NCI-H2081 (cell line): ENCODE measurements around the gene PURB.
"Not testable (repeated sequence)": the region's sequence is repeated elsewhere in the genome, so short reads cannot be mapped to it uniquely, and the experiment has no call there.

Experiments
- DNase-seq, 2 experiments: peaks; one replicate each; lab custom pipeline; 2025; lab: John Stamatoyannopoulos, UW

Gene PURB

DNA sequence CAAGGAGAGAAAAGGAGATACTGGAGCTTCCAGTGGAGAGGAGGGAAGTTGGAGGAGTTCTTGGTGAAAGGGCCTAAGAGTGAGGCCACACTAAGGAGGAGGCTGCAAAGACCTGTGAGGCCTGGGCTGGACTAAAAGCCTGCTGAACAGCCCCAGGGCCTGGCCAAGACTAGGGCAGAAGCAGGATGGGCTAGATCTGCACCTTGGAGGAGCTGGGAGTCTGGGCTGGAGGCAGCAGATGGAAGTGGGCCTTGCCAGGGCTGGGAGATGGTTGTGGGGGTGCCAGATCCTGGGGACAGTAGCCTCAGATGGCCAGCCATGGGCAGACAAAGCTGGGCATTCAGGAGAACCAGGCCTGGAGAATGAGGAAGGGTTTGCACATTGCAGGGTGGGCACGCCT is 6.5 kb upstream of the PURB start:
- DNase-seq: no peak

DNA sequence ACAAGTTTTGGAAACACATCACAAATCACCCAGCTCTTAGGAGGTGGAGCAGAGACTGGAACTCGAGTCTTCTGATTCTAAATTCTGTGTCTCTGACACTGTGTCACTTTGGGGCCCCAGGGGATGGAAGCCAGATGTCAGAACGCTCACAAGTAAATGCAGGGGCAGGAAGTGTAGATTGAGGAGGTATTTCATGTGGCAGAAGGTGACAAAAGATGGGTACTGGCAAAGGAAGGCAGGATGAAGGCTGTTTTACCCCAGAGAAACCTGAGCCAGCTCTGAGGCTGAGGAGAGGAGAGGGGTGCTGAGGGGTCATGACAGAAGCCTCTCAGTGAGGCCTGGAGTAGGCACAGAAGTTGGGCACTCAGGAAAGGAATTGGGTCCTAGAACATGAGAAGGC is 6.0 kb upstream of the PURB start:
- no peak for DNase-seq

DNA sequence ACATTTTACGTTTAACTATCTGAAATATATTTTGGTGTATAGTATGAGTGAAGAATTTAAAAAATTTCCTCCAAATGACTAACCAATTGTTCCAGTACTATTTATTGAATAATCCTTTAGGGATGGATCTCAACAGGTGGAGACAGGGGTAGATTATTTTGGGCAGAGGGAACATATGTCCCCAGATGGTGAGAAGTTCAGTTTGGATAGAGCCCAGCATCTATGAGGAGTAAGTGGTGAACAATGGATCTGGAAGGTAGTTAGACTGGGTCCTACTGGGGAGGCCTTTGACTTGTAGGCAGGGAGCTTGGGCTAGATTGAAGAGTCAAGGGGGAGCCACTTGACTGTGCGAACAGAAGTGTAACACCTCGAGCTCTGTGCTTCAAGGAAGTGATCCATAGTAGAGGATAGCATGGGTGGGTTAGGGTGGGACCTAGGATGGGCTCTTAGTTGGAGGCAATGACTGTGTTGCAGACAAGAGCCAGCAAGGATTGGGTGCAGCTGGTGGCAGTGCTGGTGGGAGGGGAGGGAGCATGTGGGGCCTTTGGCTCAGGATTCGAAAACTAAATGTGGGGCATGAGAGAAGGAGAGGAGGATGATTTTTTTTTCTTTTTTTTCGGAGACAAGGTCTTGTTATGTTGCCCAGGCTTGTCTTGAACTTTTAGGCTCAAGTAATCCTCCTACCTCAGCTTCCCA is 3.9 kb upstream of the PURB start:
- no peak for DNase-seq

DNA sequence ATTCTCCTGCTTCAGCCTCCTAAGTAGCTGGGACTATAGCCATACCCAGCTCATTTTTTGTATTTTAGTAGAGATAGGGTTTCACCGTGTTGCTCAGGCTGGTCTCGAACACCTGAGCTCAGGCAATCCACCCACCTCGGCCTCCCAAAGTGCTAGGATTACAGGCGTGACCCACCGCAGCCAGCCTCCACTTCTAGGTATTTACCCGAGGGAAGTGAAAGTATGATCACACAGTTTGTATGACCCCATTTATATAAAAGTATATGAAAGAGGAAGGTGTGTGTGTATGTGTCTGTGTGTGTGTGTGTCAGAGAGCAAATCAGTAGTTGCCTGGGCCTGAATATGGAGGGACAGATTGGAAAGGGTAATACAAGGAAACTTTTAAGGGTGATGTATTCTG is 2.0 kb upstream of the PURB start:
- no peak for DNase-seq

DNA sequence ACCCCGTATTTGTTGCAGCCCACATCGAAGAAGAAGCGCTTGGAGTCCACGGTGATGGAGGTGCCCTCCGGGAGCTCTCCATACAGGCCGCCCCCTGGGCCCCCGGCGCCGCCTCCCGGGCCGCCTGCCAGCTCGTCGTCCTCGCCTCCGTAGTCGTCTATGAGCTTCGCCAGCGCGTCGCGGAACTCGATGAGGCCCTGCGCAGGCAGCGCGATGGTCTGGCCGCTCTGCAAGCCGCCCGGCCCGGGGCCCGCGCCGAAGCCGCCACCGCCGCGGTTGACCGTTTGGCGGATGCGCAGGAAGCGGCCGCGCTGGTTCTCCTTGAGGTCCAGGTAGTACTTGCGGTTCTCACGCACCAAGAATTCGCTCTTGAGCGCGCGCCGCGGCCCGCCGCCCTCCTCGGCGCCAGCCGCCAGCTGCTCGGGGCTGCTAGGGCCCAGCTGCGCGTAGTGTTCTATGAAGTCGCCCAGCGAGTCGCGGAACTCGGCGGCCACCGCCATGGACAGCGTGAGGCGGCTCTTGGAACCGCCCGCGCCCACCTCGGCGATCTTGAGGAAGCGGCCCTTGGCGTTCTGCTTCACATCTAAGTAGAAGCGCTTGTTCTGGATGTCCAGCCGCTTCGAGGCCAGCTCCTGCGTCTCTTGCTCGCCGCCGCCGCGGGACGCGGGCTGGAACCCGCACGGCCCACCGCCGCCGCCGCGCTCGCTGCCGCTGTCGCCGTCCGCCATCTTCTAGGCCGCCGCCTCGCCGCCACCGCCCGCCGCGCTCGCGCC is 523 bp downstream of the PURB start:
- peak; percentile 52 to 66 for DNase-seq

DNA sequence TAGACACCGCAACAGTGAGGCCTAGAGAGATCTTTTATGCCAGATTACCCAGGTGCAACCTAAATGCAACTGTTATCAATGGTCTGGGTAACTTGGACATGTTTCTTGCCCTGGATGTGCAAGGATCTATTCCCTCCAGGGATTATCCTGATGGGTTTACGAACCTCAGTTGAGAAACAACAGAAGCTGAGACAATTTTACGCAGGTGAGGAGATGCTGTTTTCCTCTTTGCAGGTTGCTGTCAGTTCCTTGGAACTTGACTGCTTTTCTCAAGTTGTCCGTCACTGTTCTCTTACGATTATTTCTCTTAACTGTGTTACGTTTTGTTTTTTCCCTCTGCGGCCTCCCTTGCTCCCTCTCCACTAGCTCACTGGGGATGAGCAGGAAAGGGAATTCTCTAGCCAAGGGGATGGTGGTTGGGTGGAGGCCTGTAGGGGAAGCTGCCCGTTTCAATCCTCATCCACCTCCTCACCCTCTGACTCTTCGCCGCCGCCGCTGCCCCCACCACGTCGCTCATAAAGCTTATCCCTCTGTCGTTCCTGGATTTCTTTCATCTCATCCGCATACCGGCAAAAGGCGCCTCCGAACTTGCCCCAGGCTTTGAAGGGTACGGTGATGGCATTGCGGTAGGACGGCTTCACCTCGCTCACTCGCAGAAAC is 1.2 kb downstream of the PURB start:
- no peak for DNase-seq

DNA sequence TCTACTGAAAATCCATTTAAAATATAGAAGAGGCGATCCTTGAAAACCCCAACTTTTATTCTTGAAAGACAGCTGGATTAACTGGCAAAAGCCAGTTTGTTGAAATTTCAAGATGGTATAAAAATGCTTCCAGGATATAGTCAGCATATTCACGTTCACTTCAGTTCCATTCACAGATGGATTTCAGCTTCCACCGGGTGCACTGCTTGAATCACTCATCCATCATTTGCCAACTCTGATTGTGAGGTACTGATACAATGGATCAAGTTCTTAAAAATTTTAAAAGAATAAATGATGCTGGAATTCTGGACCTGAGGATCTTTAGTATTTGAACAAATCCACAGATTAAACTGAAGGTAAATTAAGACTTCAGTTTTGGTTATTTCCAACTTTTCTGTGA is 2.4 kb downstream of the PURB start:
- DNase-seq: no peak

DNA sequence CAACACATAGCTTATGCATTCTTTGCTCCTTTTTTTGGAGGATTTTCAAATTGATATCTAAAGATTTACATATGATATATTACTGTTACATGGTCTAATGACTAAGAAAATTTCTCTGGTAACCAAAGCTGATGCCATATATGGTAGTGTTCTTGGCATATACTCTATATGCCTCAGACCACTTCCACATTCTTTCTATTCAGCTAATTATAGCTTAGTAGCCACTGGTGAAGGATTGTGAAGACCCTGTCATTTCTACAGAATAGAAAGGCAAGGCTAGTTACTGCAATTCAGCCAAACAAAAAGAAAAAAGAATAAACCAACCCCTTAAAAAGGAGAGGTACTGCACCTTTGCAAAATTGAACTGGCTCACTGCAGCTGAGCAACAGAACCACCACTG is 3.7 kb downstream of the PURB start:
- peak in 1 of 2 experiments; percentile 13 for DNase-seq

DNA sequence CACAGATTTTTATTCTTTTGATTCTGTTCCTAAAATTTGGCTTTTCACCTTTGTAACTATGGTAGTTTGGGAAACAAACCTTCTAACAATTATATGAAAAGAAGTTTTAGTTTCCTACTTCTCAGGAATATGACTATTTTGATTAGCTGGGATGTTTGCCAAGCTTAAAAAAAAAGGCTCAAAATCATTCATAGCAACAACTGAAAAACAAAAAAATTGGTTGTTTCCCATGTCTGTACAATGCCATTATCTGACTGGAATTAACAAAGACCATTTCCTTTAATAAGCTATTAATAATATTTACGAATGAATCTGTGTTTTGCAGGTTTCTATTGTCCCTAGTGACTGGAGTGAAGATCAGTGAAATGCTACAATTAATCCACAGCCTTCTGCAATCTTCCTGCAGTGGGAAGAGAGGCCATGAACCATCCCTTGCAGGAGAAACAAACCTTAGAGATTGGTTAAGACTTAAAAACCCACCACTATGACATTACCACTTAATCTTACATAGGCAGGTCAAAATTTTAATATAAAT is 4.2 kb downstream of the PURB start:
- no peak for DNase-seq

DNA sequence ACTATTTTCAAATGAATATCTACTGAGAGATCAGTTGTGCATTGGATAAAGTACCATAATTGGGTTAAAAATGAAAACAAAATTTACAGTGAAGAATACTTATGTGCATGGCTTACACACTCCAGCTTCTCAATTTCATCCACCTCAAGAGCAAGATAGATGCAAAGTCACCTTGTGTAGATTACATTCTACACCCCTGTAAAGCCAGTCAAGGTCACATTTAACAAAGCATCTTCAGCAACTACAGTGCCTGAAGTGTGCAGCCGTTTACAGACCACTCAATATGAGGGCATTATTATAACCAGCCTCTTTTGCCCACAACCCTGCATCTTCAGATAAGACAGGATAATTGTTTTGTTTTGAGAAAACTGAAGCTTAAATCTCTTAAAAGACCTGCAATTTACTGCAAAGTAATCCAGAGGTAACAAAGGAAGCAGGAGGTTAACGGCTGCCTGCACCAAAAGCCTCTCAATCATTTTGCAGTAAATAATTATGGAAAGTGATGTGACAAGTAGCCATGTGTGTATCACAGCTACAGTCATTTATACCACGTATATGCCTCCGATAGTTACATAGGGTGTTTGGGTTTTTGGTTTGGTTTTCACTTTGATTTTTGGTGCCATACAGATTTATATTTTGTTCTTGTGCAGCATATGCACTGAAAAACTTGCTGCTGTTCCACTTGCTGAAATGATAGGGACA is 4.9 kb downstream of the PURB start:
- no peak for DNase-seq

DNA sequence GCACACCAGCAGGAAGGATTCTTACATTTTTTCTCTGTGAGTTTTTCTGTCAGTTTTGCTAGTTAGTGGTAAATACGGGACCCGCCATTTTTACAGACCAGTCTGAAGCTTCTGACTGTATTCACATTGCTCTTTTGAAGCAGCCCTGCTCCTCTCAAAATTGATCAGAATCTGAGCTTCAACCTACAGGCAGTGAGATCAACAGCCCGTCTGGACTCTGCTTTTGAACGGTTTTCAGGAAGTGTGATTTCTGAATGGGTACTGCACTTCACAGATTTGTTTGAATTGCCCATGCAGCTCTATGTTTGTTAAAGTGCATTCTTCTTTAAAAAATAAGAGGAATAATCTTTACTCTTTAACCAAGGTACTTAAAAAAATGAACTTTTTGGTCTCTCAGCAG is 8.9 kb downstream of the PURB start:
- DNase-seq: no peak

DNA sequence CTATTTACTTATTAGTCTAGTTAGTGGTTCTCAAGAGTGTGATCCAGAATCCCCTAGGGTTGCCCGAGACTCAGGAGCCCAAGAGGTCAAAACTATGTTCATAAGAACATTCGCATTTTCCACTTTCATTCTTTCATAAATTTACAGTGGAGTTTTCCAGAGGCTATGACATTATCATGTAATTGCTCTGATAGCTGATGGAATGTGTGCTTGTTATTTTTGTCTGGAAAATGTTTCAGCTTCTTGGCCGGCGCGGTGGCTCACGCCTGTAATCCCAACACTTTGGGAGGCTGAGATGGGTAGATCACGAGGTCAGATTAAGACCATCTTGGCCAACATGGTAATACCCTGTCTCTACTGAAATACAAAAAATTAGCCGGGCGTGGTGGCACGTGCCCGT is 10.1 kb downstream of the PURB start:
- no peak for DNase-seq

DNA sequence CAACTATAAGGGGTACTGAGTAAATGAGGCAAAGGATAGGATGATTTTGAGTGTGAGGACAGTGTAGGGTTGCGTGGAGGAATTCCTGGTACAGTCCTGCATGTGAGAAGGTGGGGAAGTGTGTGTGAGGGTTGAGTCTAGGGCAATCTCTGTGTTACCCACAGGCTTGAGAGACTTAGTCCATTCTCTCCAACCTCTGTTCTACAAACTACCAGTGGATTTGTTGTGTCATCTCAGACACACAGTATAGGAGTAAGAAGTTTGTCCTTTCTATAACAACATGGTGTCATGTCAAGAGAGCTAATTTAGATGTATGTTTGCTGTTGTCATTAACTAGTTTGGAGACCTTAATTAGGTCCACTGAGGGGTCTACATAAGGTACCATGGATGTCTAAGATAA is 12.5 kb downstream of the PURB start:
- DNase-seq: no peak

DNA sequence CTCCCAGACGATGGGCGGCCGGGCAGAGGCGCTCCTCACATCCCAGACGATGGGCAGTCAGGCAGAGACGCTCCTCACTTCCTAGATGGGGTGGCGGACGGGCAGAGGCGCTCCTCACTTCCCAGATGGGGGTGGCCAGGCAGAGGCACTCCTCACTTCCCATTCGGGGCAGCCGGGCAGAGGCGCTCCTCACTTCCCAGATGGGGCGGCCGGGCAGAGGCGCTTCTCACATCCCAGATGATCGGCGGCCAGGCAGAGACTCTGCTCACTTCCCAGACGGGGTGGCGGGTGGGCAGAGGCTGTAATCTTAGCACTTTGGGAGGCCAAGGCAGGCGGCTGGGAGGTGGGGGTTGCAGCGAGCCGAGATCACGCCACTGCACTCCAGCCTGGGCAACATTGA is 13.4 kb downstream of the PURB start:
- DNase-seq: not testable (repeated sequence)

DNA sequence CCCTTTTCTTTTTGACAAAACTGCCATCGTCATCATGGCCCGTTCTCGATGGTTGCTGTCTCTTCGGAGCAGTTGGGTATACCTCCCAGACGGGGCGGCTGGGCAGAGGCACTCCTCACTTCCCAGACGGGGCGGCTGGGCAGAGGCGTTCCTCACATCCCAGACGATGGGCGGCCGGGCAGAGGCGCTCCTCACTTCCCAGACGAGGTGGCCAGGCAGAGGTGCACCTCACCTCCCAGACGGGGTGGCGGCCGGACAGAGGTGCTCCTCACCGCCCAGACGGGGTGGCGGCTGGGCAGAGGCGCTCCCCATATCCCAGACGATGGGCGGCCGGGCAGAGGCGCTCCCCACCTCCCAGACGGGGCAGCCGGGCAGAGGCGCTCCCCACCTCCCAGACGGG is 14.6 kb downstream of the PURB start:
- not testable (repeated sequence) for DNase-seq

DNA sequence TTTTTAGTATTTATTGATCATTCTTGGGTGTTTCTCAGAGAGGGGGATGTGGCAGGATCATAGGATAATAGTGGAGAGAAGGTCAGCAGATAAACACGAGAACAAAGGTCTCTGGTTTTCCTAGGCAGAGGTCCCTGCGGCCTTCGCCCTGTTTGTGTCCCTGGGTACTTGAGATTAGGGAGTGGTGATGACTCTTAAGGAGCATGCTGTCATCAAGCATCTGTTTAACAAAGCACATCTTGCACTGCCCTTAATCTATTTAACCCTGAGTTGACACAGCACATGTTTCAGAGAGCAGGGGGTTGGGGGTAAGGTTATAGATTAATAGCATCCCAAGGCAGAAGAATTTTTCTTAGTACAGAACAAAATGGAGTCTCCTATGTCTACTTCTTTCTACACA is 15.0 kb downstream of the PURB start:
- DNase-seq: not testable (repeated sequence)

DNA sequence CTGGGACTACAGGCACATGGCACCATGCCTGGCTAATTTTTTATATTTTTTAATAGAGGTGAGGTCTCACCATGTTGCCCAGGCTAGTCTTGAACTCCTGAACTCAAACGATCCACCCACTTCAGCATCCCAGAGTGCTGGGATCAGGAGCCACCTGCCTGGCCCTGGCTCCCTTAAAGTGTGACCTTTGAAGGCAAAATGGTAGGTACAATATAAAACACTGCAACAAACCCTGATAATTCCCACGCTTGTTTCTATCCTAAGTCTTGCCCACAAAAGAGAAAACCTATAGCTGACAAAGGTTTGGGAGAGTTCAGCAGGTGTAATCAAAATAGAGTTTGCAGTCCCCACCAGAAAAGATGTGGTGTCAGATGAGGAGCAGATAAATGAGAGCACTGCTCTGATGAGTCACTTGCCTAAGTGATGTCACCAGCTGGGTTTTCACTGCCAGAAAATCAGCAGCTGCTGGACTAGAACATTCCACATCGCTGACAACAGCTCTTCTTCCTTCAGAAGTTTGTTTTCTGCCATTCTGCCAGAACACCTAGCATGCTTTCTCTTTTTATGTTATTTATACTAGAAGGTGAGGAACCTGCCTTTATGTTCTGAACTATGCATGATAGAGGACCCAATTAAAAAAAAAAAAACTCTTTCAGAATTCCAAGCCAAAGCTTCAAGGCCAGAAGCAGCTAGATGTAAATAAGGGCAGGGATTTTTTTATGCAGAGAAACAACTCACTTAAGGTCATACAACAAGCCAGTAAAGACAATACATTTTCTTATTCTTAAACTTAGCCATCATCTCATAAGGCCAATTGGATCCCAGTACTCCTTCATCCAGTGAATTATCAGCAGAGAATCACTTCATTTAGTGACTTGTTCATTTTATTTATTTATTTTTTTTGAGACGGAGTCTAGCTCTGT is 18.0 kb downstream of the PURB start:
- no peak for DNase-seq

DNA sequence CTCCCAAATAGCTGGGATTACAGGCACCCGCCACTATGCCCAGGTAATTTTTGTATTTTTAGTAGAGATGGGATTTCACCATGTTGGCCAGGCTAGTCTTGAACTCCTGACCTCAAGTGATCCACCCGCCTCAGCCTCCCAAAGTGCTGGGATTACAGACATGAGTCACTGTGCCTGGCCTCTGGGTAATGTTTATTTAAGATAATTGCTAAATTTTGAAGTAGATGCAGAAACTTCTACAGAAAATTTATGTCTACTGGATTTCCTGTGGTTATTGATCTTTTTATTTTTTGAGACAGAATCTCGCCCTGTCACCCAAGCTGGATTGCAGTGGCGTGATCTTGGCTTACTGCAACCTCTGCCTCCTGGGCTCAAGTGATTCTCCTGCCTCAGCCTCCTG is 23.4 kb downstream of the PURB start:
- not testable (repeated sequence) for DNase-seq

DNA sequence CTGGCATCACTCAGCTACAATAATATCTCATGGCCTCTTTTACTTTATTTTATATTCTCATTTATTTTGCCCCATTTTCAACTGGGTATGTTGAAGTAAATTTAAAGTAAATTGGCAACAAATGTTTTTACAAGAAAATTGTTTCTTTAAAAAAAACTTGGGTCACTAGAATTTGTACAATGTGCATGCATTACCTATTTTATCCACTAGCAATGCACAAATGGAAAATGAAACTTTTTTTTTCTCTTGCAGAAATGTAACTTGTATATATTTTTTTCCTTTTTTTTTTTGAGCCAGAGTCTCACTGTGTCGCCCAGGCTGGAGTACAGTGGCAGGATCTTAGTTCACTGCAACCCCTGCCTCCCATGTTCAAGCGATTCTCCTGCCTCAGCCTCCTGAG is 27.2 kb downstream of the PURB start:
- DNase-seq: no peak

DNA sequence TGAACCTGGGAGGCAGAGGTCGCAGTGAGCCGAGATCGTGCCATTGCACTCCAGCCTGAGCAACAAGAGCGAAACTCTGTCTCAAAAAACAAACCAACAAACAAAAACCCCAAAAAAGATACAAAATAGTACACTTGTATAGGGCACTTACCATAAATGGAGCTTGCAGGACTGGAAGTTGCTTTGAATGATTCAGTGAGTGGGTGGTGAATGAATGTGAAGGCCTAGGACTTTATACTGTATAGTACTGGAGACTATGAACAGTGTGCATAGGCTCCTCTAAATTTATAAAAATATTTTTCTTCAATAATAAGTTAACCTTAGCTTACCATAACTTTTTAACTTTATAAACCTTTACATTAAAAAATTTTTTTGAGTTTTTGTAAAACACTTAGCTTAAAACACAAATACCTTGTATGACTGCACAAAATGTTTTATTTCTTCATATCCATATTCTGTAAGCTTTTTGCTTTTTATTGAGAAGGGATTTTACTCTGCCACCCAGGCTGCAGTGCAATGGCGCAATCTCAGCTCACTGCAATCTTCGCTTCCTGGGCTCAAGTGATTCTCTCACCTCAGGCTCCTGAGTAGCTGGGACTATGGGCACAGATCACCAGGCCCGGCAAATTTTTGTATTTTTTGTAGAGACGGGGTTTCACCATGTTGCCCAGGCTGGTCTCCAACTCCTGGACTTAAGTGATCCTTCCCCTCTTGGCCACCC is 30.5 kb downstream of the PURB start:
- DNase-seq: no peak

DNA sequence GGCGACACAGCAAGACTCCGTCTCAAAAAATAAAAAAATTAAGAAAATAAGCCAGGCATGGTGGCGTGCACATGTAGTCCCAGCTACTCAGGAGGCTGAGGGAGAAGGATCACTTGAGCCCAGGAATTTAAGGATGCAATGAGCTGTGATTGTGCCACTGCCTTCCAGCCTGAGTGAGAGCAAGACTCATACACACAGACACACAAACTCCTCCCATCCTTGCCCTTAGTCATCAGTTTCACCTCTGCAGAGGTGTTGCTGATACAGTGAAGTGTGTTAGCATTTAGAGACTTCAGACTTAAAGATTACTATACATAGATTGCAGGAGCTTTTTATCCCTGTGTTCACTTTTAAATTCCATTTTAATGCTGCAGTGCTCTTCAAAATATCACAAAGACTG is 31.9 kb downstream of the PURB start:
- DNase-seq: no peak
